B cell (primary cell): ENCODE data around the gene EFHC2. TPM values are rescaled to one million over a fixed set of nuclear protein-coding genes. Genes with fewer than 3 reads are reported as not detected.

ENCODE experiments used
- ATAC-seq: fragments of 200-7000 bp; cut with Tn5 transposase; one replicate; pipeline ENCODE4 v1.10.0; 2021; ENCODE audit warnings: low read depth, mild to moderate bottlenecking, moderate number of reproducible peaks, moderate library complexity
- CTCF ChIA-PET: fragments of 350-600 bp; sonication (Branson Sonifier 250); formaldehyde crosslinking; loops from one replicate; lab custom pipeline; 2021; ENCODE audit warnings: antibody characterized with exemption, inconsistent platforms; lab: Charles Lee
- POLR2A ChIA-PET: fragments of 350-600 bp; sonication (Branson Sonifier 250); formaldehyde crosslinking; loops from one replicate; lab custom pipeline; 2021; ENCODE audit warnings: antibody characterized with exemption; lab: Charles Lee
- DNase-seq: peaks from one replicate; pipeline ENCODE4 v3.0.0; 2013
- H2AFZ ChIP-seq: 2 replicates; pipeline ENCODE4 v1.6.1; 2012; ENCODE audit warnings: mild to moderate bottlenecking, low read depth, low read length; ENCODE audit not compliant: insufficient read depth, poor library complexity, severe bottlenecking
- H3K27ac ChIP-seq, 2 donors: 1 replicate in 1 of 2; 2 replicates in 1 of 2; pipeline ENCODE4 v1.5.1; 2012 to 2013; ENCODE audit warnings: low read length in 2 of 2, mild to moderate bottlenecking in 2 of 2, moderate library complexity in 1 of 2
- H3K27me3 ChIP-seq, 4 experiments: fragments of 200-600 bp in 1 of 4; sonication (generic) in 1 of 4; replicated peaks in 1 of 4; 1 replicate in 2 of 4; 2 replicates in 2 of 4; pipeline versions ENCODE4 v1.6.1 to v1.7.0; 2013 to 2016; ENCODE audit warnings: low read length in 3 of 4, mild to moderate bottlenecking in 2 of 4, mixed read lengths in 1 of 4, moderate library complexity in 1 of 4; ENCODE audit not compliant: insufficient read depth in 4 of 4, control insufficient read depth in 3 of 4; ENCODE audit errors: control extremely low read depth in 1 of 4
- H3K36me3 ChIP-seq, 2 experiments: replicated peaks in 1 of 2; 1 replicate in 1 of 2; 2 replicates in 1 of 2; pipeline versions ENCODE4 v1.6.1 to v1.7.1; 2013; ENCODE audit warnings: low read length in 1 of 2; ENCODE audit not compliant: insufficient read depth in 2 of 2, control insufficient read depth in 1 of 2; ENCODE audit errors: control extremely low read depth in 1 of 2, extremely low read depth in 1 of 2
- H3K4me1 ChIP-seq, 2 donors: fragments of 200-600 bp in 1 of 2; sonication (generic) in 1 of 2; 1 replicate in 1 of 2; 2 replicates in 1 of 2; pipeline versions ENCODE4 v1.5.1 to v1.6.1; 2013 to 2017; ENCODE audit warnings: low read length in 2 of 2; ENCODE audit not compliant: control insufficient read depth in 2 of 2, insufficient read depth in 2 of 2
- H3K4me2 ChIP-seq: replicated peaks from 2 replicates; pipeline ENCODE3; 2012; ENCODE audit warnings: mild to moderate bottlenecking, low read depth, low read length; ENCODE audit not compliant: poor library complexity, severe bottlenecking
- H3K4me3 ChIP-seq, 5 experiments: fragments of 200-600 bp in 1 of 5; sonication (generic) in 1 of 5; 1 replicate in 3 of 5; 2 replicates in 2 of 5; pipeline versions ENCODE4 v1.5.1 to v1.7.0; 2011 to 2016; ENCODE audit warnings: low read length in 4 of 5, mild to moderate bottlenecking in 4 of 5, low read depth in 2 of 5, control low read depth in 1 of 5, moderate library complexity in 1 of 5; ENCODE audit not compliant: insufficient read depth in 1 of 5; ENCODE audit errors: control extremely low read depth in 1 of 5, extremely low read depth in 1 of 5
- H3K79me2 ChIP-seq: fragments of 200-600 bp; sonication (generic); one replicate; pipeline ENCODE4 v1.6.0; 2016; ENCODE audit warnings: low read length; ENCODE audit not compliant: control insufficient read depth, insufficient read depth
- H3K9ac ChIP-seq: fragments of 200-600 bp; sonication (generic); 2 replicates; pipeline ENCODE4 v1.6.1; 2017; ENCODE audit warnings: mild to moderate bottlenecking, low read length, moderate library complexity
- H3K9me3 ChIP-seq, 3 donors: one replicate each; pipeline versions ENCODE4 v1.6.1 to v1.7.1; 2013; ENCODE audit warnings: low read length in 2 of 3; ENCODE audit not compliant: control insufficient read depth in 2 of 3, insufficient read depth in 1 of 3; ENCODE audit errors: control extremely low read depth in 1 of 3
- H4K20me1 ChIP-seq: 2 replicates; pipeline ENCODE4 v1.6.0; 2012; ENCODE audit warnings: mild to moderate bottlenecking, low read length; ENCODE audit not compliant: insufficient read depth, control insufficient read depth, poor library complexity, severe bottlenecking
- H3K27ac Mint-ChIP-seq: one replicate; pipeline ENCODE4 v1.8.0; 2021; ENCODE audit warnings: mixed read lengths
- H3K27me3 Mint-ChIP-seq: one replicate; pipeline ENCODE4 v1.8.0; 2021; ENCODE audit warnings: mixed read lengths
- H3K4me1 Mint-ChIP-seq: one replicate; pipeline ENCODE4 v1.8.0; 2021; ENCODE audit warnings: mixed read lengths
- H3K4me3 Mint-ChIP-seq: one replicate; pipeline ENCODE4 v1.8.0; 2021; ENCODE audit warnings: mixed read lengths
- H3K9me3 Mint-ChIP-seq: one replicate; pipeline ENCODE4 v1.8.0; 2022; ENCODE audit warnings: mixed read lengths; ENCODE audit not compliant: insufficient read depth
- CTCF ChIP-seq: fragments of 200-600 bp; IDR thresholded peaks from one replicate; pipeline ENCODE4 v1.8.0; 2022; ENCODE audit warnings: antibody characterized with exemption, mild to moderate bottlenecking
- EZH2 ChIP-seq: IDR thresholded peaks from 2 replicates; pipeline ENCODE4 v1.6.1; 2012; ENCODE audit warnings: borderline replicate concordance, low read depth, mild to moderate bottlenecking, moderate library complexity, low read length; ENCODE audit not compliant: insufficient read depth, poor library complexity, severe bottlenecking
- WGBS: methylation state at CpG from one replicate; pipeline ENCODE4 v1.1.5; 2013; ENCODE audit warnings: missing lambda C conversion rate; ENCODE audit not compliant: insufficient coverage; 5-methylcytosine and 5-hydroxymethylcytosine counted together
- intact Hi-C: fragments of 100-400 bp; cut with micrococcal nuclease; formaldehyde crosslinking; loops from one replicate; pipeline ENCODE4 v1.10.0; 2022
- polyA plus RNA-seq: library from polyadenylated mRNA; depleted of rRNA; stranded (reverse); fragments of >200 nt; gene quantifications from 2 replicates; pipeline ENCODE4 v1.2.3, GENCODE V29; 2012
- total RNA-seq, 2 donors: library from RNA; stranded (reverse); fragments of 120-200 nt in 1 of 2; gene quantifications; 1 replicate in 1 of 2; 2 replicates in 1 of 2; pipeline versions ENCODE4 v1.2.3 to v1.2.4, GENCODE V29; 2013 to 2022

Gene EFHC2
- total and polyA plus RNA-seq, 2 donors (not counting 1 experiment from before 2014, with no cell fraction given), result 0.12 to 0.47 TPM

- H3K27ac Mint-ChIP-seq, result no peak overlapping the region
- TF ChIP-seq CTCF (no peak), EZH2 (no peak)
- 100% methylated on average over 2 of the region's 5 CpGs for WGBS
- ChIA-PET POLR2A (no interaction called here), CTCF (no interaction called here)
- H3K27me3 Mint-ChIP-seq, result no peaks in the 10 kb centered on the region
- DNase-seq, result no peak
- Histone ChIP-seq H3K27me3 (no peaks in the 10 kb centered on the region), H2AFZ (no peak overlapping the region), H3K4me3 (no peak overlapping the region), H3K36me3 (no peaks in the 10 kb centered on the region), H4K20me1 (no peaks in the 10 kb centered on the region), H3K27ac (no peak overlapping the region), H3K4me2 (no peak overlapping the region), H3K4me1 (no peaks in the 10 kb centered on the region), H3K9ac (no peak overlapping the region), H3K79me2 (no peaks in the 10 kb centered on the region), H3K9me3 (no peaks in the 10 kb centered on the region)
- no peaks in the 10 kb centered on the region for H3K9me3 Mint-ChIP-seq
- H3K4me1 Mint-ChIP-seq, result peaks cover 7% of the 10 kb centered on the region
- no peak overlapping the region for H3K4me3 Mint-ChIP-seq
- intact Hi-C loops, result no loop called here
- no peak for ATAC-seq
These were observed 115.5 kb downstream of the EFHC2 start for GRCh38 chrX:44227991-44228390.

- Histone ChIP-seq H2AFZ (no peak overlapping the region), H3K9me3 (no peaks in the 10 kb centered on the region), H3K9ac (no peak overlapping the region), H3K4me1 (no peaks in the 10 kb centered on the region), H4K20me1 (no peaks in the 10 kb centered on the region), H3K4me2 (no peak overlapping the region), H3K27me3 (no peaks in the 10 kb centered on the region), H3K79me2 (no peaks in the 10 kb centered on the region), H3K4me3 (no peak overlapping the region), H3K27ac (no peak overlapping the region), H3K36me3 (no peaks in the 10 kb centered on the region)
- POLR2A ChIA-PET, result no interaction called here
- intact Hi-C loops, result no loop called here
- DNase-seq (no peak), ATAC-seq (no peak)
- Mint-ChIP-seq H3K4me3 (no peak overlapping the region), H3K27me3 (no peaks in the 10 kb centered on the region), H3K27ac (no peak overlapping the region), H3K9me3 (no peaks in the 10 kb centered on the region), H3K4me1 (peaks cover 7% of the 10 kb centered on the region)
- CTCF ChIA-PET, result no interaction called here
- TF ChIP-seq CTCF, result no peak
- TF ChIP-seq EZH2, result no peak
- WGBS, result no CpG with 5 or more reads among the region's 3 CpGs
These were observed 117.8 kb downstream of the EFHC2 start for GRCh38 chrX:44225667-44226066.
